IMR-90 (cell line): Measurements from ENCODE around the gene ARHGAP24. TPM values are rescaled to one million over a fixed set of nuclear protein-coding genes. Genes with fewer than 3 reads are reported as not detected.

Experiments used
- microRNA-seq, 2 experiments: library from miRNA; stranded (forward) in 1 of 2; unstranded in 1 of 2; fragments of 10-50 nt in 1 of 2; fragments of <30 nt in 1 of 2; gene quantifications in 1 of 2; microRNA quantifications in 1 of 2; one replicate each; pipeline versions ENCODE3 to v1.1.0; 2013 to 2020; ENCODE audit not compliant: insufficient read depth in 1 of 2, insufficient read length in 1 of 2, unreplicated experiment in 1 of 2
- polyA plus RNA-seq, 3 experiments: library from polyadenylated mRNA; depleted of rRNA; stranded (reverse); fragments of >200 nt; gene quantifications; 2 replicates each; pipeline ENCODE4 v1.2.3, GENCODE V29; 2012; ENCODE audit warnings: low replicate concordance in 1 of 3
- small RNA-seq, 5 experiments: library from RNA; depleted of rRNA; stranded (forward); fragments of <200 nt; gene quantifications; one replicate each; pipeline ENCODE3, GENCODE V24; 2012
- total RNA-seq: library from RNA; depleted of rRNA; stranded (reverse); fragments of >200 nt; gene quantifications from 2 replicates; pipeline ENCODE4 v1.2.3, GENCODE V29; 2012

ARHGAP24 gene
- total and polyA plus RNA-seq, 2 of the 4 experiments (the other 2 are of a cell fraction): 11.9 to 24.0 TPM

Small RNAs within 50 kb of the gene (microRNA-seq; reads per million reads assigned to microRNA genes)
- gene MIR4451: 0 to 1.0 reads per million in 2 experiments

Small RNAs within 50 kb of the gene (small RNA-seq; reads per million reads assigned to genes)
- 0 to 0.17 (median 0) reads per million in 5 experiments for gene MIR4451
